Activated T-cell treated with anti-CD3 and anti-CD28 coated beads, Interleukin-2, amount 50 U/mL, for 24 hours (primary cell): ENCODE measurements around the gene GTSF1L.

Experiments
- DNase-seq: peaks from one replicate; pipeline ENCODE4 v3.0.0-alpha.2; 2020
- H3K27ac Mint-ChIP-seq: 2 replicates; pipeline ENCODE4 v1.8.0; 2020; ENCODE audit warnings: mild to moderate bottlenecking, mixed read lengths
- H3K27me3 Mint-ChIP-seq: 2 replicates; pipeline ENCODE4 v1.8.0; 2020; ENCODE audit warnings: mixed read lengths
- H3K36me3 Mint-ChIP-seq: 2 replicates; pipeline ENCODE4 v1.8.0; 2020; ENCODE audit warnings: low read depth, mixed read lengths
- H3K4me1 Mint-ChIP-seq: 2 replicates; pipeline ENCODE4 v1.8.0; 2020; ENCODE audit warnings: low read depth, mixed read lengths
- H3K4me3 Mint-ChIP-seq: 2 replicates; pipeline ENCODE4 v1.8.0; 2020; ENCODE audit warnings: mild to moderate bottlenecking, moderate library complexity, mixed read lengths
- H3K9me3 Mint-ChIP-seq: 2 replicates; pipeline ENCODE4 v1.8.0; 2020; ENCODE audit warnings: mixed read lengths

The GTSF1L gene

GRCh38 chr20:43715044-43715443 lies 11.8 kb downstream of the GTSF1L start:
- Mint-ChIP-seq H3K36me3 (peaks cover 81% of the 10 kb centered on the region), H3K9me3 (peaks cover 3% of the 10 kb centered on the region), H3K27me3 (no peaks in the 10 kb centered on the region), H3K27ac (no peak overlapping the region), H3K4me3 (no peak overlapping the region), H3K4me1 (peaks cover 21% of the 10 kb centered on the region)
- DNase-seq = no peak

- no peaks in the 10 kb centered on the region for H3K9me3 Mint-ChIP-seq
- peaks cover 90% of the 10 kb centered on the region for H3K36me3 Mint-ChIP-seq
- H3K4me1 Mint-ChIP-seq = no peaks in the 10 kb centered on the region
- H3K27ac Mint-ChIP-seq = no peak overlapping the region
- DNase-seq = no peak
- no peaks in the 10 kb centered on the region for H3K27me3 Mint-ChIP-seq
- no peak overlapping the region for H3K4me3 Mint-ChIP-seq
Measured at GRCh38 chr20:43711098-43711654, 15.6 kb downstream of the GTSF1L start.

- no peak for DNase-seq
- no peak overlapping the region for H3K27ac Mint-ChIP-seq
- H3K36me3 Mint-ChIP-seq = peaks cover 91% of the 10 kb centered on the region
- no peaks in the 10 kb centered on the region for H3K4me1 Mint-ChIP-seq
- H3K4me3 Mint-ChIP-seq = no peak overlapping the region
- no peaks in the 10 kb centered on the region for H3K9me3 Mint-ChIP-seq
- H3K27me3 Mint-ChIP-seq = no peaks in the 10 kb centered on the region
Measured at GRCh38 chr20:43710370-43711044, 16.3 kb downstream of the GTSF1L start.

- no peak for DNase-seq
- H3K27ac Mint-ChIP-seq = no peak overlapping the region
- H3K4me3 Mint-ChIP-seq = no peak overlapping the region
- H3K4me1 Mint-ChIP-seq = peaks cover 9% of the 10 kb centered on the region
- H3K27me3 Mint-ChIP-seq = no peaks in the 10 kb centered on the region
- H3K36me3 Mint-ChIP-seq = peaks cover 68% of the 10 kb centered on the region
- H3K9me3 Mint-ChIP-seq = no peaks in the 10 kb centered on the region
Measured at GRCh38 chr20:43702502-43702901, 24.3 kb downstream of the GTSF1L start.

- H3K9me3 Mint-ChIP-seq = no peaks in the 10 kb centered on the region
- H3K27ac Mint-ChIP-seq = no peak overlapping the region
- H3K36me3 Mint-ChIP-seq = peaks cover 70% of the 10 kb centered on the region
- peaks cover 9% of the 10 kb centered on the region for H3K4me1 Mint-ChIP-seq
- H3K4me3 Mint-ChIP-seq = no peak overlapping the region
- no peaks in the 10 kb centered on the region for H3K27me3 Mint-ChIP-seq
- DNase-seq = no peak
Measured at GRCh38 chr20:43700627-43701026, 26.2 kb downstream of the GTSF1L start.

- Mint-ChIP-seq H3K4me1 (peaks cover 9% of the 10 kb centered on the region), H3K9me3 (no peaks in the 10 kb centered on the region), H3K27ac (no peak overlapping the region), H3K4me3 (no peak overlapping the region), H3K36me3 (peaks cover 72% of the 10 kb centered on the region), H3K27me3 (no peaks in the 10 kb centered on the region)
- no peak for DNase-seq
Measured at GRCh38 chr20:43699941-43700565, 26.7 kb downstream of the GTSF1L start.

GRCh38 chr20:43695571-43695970 lies 31.2 kb downstream of the GTSF1L start:
- no peak overlapping the region for H3K4me3 Mint-ChIP-seq
- no peaks in the 10 kb centered on the region for H3K27me3 Mint-ChIP-seq
- peaks cover 9% of the 10 kb centered on the region for H3K4me1 Mint-ChIP-seq
- H3K9me3 Mint-ChIP-seq = no peaks in the 10 kb centered on the region
- DNase-seq = no peak
- no peak overlapping the region for H3K27ac Mint-ChIP-seq
- peaks cover 63% of the 10 kb centered on the region for H3K36me3 Mint-ChIP-seq

GRCh38 chr20:43694763-43695162 lies 32.0 kb downstream of the GTSF1L start:
- H3K4me1 Mint-ChIP-seq = peaks cover 3% of the 10 kb centered on the region
- DNase-seq = no peak
- no peaks in the 10 kb centered on the region for H3K27me3 Mint-ChIP-seq
- H3K27ac Mint-ChIP-seq = no peak overlapping the region
- peaks cover 62% of the 10 kb centered on the region for H3K36me3 Mint-ChIP-seq
- no peaks in the 10 kb centered on the region for H3K9me3 Mint-ChIP-seq
- no peak overlapping the region for H3K4me3 Mint-ChIP-seq

GRCh38 chr20:43691928-43692524 lies 34.8 kb downstream of the GTSF1L start:
- H3K27me3 Mint-ChIP-seq = no peaks in the 10 kb centered on the region
- DNase-seq = peak; percentile 71
- peaks cover 12% of the 10 kb centered on the region for H3K4me1 Mint-ChIP-seq
- H3K4me3 Mint-ChIP-seq = no peak overlapping the region
- no peak overlapping the region for H3K27ac Mint-ChIP-seq
- no peaks in the 10 kb centered on the region for H3K9me3 Mint-ChIP-seq
- peaks cover 73% of the 10 kb centered on the region for H3K36me3 Mint-ChIP-seq

- Mint-ChIP-seq H3K4me1 (peaks cover 12% of the 10 kb centered on the region), H3K27ac (no peak overlapping the region), H3K27me3 (no peaks in the 10 kb centered on the region), H3K36me3 (peaks cover 74% of the 10 kb centered on the region), H3K4me3 (no peak overlapping the region), H3K9me3 (no peaks in the 10 kb centered on the region)
- DNase-seq = no peak
Measured at GRCh38 chr20:43690943-43691598, 35.7 kb downstream of the GTSF1L start.

- H3K4me1 Mint-ChIP-seq = peaks cover 12% of the 10 kb centered on the region
- H3K27me3 Mint-ChIP-seq = no peaks in the 10 kb centered on the region
- H3K27ac Mint-ChIP-seq = peak overlapping the region; percentile 20
- DNase-seq = no peak
- no peak overlapping the region for H3K4me3 Mint-ChIP-seq
- H3K36me3 Mint-ChIP-seq = peaks cover 68% of the 10 kb centered on the region
- no peaks in the 10 kb centered on the region for H3K9me3 Mint-ChIP-seq
Measured at GRCh38 chr20:43689165-43689564, 37.6 kb downstream of the GTSF1L start.

- H3K36me3 Mint-ChIP-seq = peaks cover 74% of the 10 kb centered on the region
- H3K27me3 Mint-ChIP-seq = no peaks in the 10 kb centered on the region
- no peak overlapping the region for H3K4me3 Mint-ChIP-seq
- no peak for DNase-seq
- no peaks in the 10 kb centered on the region for H3K9me3 Mint-ChIP-seq
- H3K4me1 Mint-ChIP-seq = peaks cover 16% of the 10 kb centered on the region
- no peak overlapping the region for H3K27ac Mint-ChIP-seq
Measured at GRCh38 chr20:43686820-43687219, 40.0 kb downstream of the GTSF1L start.

- no peak for DNase-seq
- no peaks in the 10 kb centered on the region for H3K27me3 Mint-ChIP-seq
- no peaks in the 10 kb centered on the region for H3K9me3 Mint-ChIP-seq
- peaks cover 79% of the 10 kb centered on the region for H3K36me3 Mint-ChIP-seq
- peaks cover 14% of the 10 kb centered on the region for H3K4me1 Mint-ChIP-seq
- H3K4me3 Mint-ChIP-seq = no peak overlapping the region
- H3K27ac Mint-ChIP-seq = no peak overlapping the region
Measured at GRCh38 chr20:43682446-43682845, 44.4 kb downstream of the GTSF1L start.

GRCh38 chr20:43681991-43682410 lies 44.8 kb downstream of the GTSF1L start:
- Mint-ChIP-seq H3K4me3 (no peak overlapping the region), H3K27me3 (no peaks in the 10 kb centered on the region), H3K36me3 (peaks cover 79% of the 10 kb centered on the region), H3K9me3 (no peaks in the 10 kb centered on the region), H3K27ac (no peak overlapping the region), H3K4me1 (peaks cover 14% of the 10 kb centered on the region)
- no peak for DNase-seq
